T follicular helper cell (primary cell): ENCODE data around the gene ARHGEF40.

Experiments used
- DNase-seq: peaks from one replicate; pipeline ENCODE4 v3.0.0-alpha.2; 2020; ENCODE audit warnings: low read depth
- total RNA-seq, 2 experiments: gene quantifications; one replicate each; lab custom pipeline; 2026; lab: John Stamatoyannopoulos, UW

Gene ARHGEF40
- total RNA-seq, result 0.22 to 0.90 reads per million in 2 experiments

- DNase-seq, result no peak
Measured at GRCh38 chr14:21070083-21070609, at the start of gene ARHGEF40. TSS of gene ARHGEF40 (plus strand) at chr14:21070304. CDS start at chr14:21070397, 93 bp downstream.

- DNase-seq, result no peak
Measured at GRCh38 chr14:21020977-21021545, 49.0 kb upstream of the ARHGEF40 start.

GRCh38 chr14:21022686-21023085, 47.4 kb upstream of the ARHGEF40 start:
- no peak for DNase-seq

GRCh38 chr14:21023174-21023573, 46.9 kb upstream of the ARHGEF40 start:
- DNase-seq, result no peak

GRCh38 chr14:21023817-21024584, 46.1 kb upstream of the ARHGEF40 start:
- DNase-seq, result no peak

- peak; percentile 74 for DNase-seq
Measured at GRCh38 chr14:21024585-21025370, 45.3 kb upstream of the ARHGEF40 start, which contains the start of gene NDRG2. TSS of gene NDRG2 (minus strand) at chr14:21025061. CDS start at chr14:21023315, 1,746 bp downstream.

- DNase-seq, result no peak
Measured at GRCh38 chr14:21025371-21026273, 44.5 kb upstream of the ARHGEF40 start.

GRCh38 chr14:21026274-21026987, 43.7 kb upstream of the ARHGEF40 start:
- no peak for DNase-seq

GRCh38 chr14:21026988-21027315, 43.2 kb upstream of the ARHGEF40 start:
- DNase-seq, result no peak

- no peak for DNase-seq
Measured at GRCh38 chr14:21029917-21030316, 40.2 kb upstream of the ARHGEF40 start, which contains the start of gene TPPP2. TSS of gene TPPP2 (plus strand) at chr14:21030217. CDS start at chr14:21030582, 365 bp downstream.

GRCh38 chr14:21030531-21030930, 39.6 kb upstream of the ARHGEF40 start:
- no peak for DNase-seq

GRCh38 chr14:21032326-21033132, 37.6 kb upstream of the ARHGEF40 start:
- no peak for DNase-seq

GRCh38 chr14:21033133-21033698, 36.9 kb upstream of the ARHGEF40 start:
- no peak for DNase-seq

GRCh38 chr14:21034707-21035106, 35.4 kb upstream of the ARHGEF40 start, which contains the start of gene RNASE13:
TSS of gene RNASE13 (minus strand) at chr14:21034807. CDS start at chr14:21034288, 519 bp downstream.
- DNase-seq, result no peak

- no peak for DNase-seq
Measured at GRCh38 chr14:21036751-21037150, 33.4 kb upstream of the ARHGEF40 start.

- no peak for DNase-seq
Measured at GRCh38 chr14:21037156-21037555, 32.9 kb upstream of the ARHGEF40 start.

- no peak for DNase-seq
Measured at GRCh38 chr14:21038441-21039422, 31.4 kb upstream of the ARHGEF40 start.
